H1 (cell line): ENCODE results near the gene BTN1A1. TPM values are rescaled to one million over a fixed set of nuclear protein-coding genes. Genes with fewer than 3 reads are reported as not detected.

Source experiments
- CTCF ChIA-PET: fragments of 300-600 bp; sonication (Branson Sonifier 250); formaldehyde crosslinking; loops from one replicate; lab custom pipeline; 2021; ENCODE audit not compliant: partially characterized antibody; lab: Charles Lee
- POLR2A ChIA-PET: fragments of 300-600 bp; sonication (Branson Sonifier 250); formaldehyde crosslinking; loops from one replicate; lab custom pipeline; 2021; ENCODE audit warnings: inconsistent platforms; ENCODE audit not compliant: partially characterized antibody; lab: Charles Lee
- DNase-seq, 2 experiments: peaks; one replicate each; pipeline versions ENCODE4 v3.0.0 to v3.0.0-alpha.2; 2010 to 2022; ENCODE audit warnings: low spot score in 2 of 2, low read depth in 1 of 2, mixed read lengths in 1 of 2
- FAIRE-seq: peaks from 2 replicates; lab custom pipeline; 2011; peaks lifted over from hg19 to GRCh38; lab: Jason Lieb, UNC
- H2AFZ ChIP-seq: 2 replicates; pipeline ENCODE4 v1.8.1; 2012; ENCODE audit warnings: low read length, inconsistent platforms
- H2AK5ac ChIP-seq: 2 replicates; pipeline ENCODE4 v1.6.1; 2013; ENCODE audit warnings: low read depth, low read length
- H2BK120ac ChIP-seq: replicated peaks from 2 replicates; pipeline ENCODE3; 2013; ENCODE audit warnings: low read depth, low read length, inconsistent platforms
- H2BK12ac ChIP-seq: 2 replicates; pipeline ENCODE4 v1.6.1; 2013; ENCODE audit warnings: low read depth, low read length
- H2BK15ac ChIP-seq: 2 replicates; pipeline ENCODE4 v1.6.1; 2013; ENCODE audit warnings: low read length
- H2BK20ac ChIP-seq: 2 replicates; pipeline ENCODE4 v1.6.1; 2013; ENCODE audit warnings: low read length
- H2BK5ac ChIP-seq: 2 replicates; pipeline ENCODE4 v1.6.1; 2013; ENCODE audit warnings: low read depth, low read length
- H3K14ac ChIP-seq: 2 replicates; pipeline ENCODE4 v1.6.1; 2013; ENCODE audit warnings: inconsistent platforms; ENCODE audit not compliant: insufficient read length
- H3K18ac ChIP-seq: 2 replicates; pipeline ENCODE4 v1.6.1; 2013; ENCODE audit warnings: low read length; ENCODE audit errors: extremely low read depth
- H3K23ac ChIP-seq: 2 replicates; pipeline ENCODE4 v1.6.1; 2013; ENCODE audit warnings: inconsistent platforms; ENCODE audit not compliant: insufficient read length
- H3K23me2 ChIP-seq: 2 replicates; pipeline ENCODE4 v1.6.1; 2013; ENCODE audit warnings: low read depth, low read length
- H3K27ac ChIP-seq: 2 replicates; pipeline ENCODE4 v1.6.1; 2011; ENCODE audit warnings: low read depth, low read length, inconsistent platforms
- H3K27me3 ChIP-seq, 4 experiments: replicated peaks in 1 of 4; 1 replicate in 1 of 4; 2 replicates in 3 of 4; pipeline versions ENCODE4 v1.6.1 to v1.8.1; 2011 to 2013; ENCODE audit warnings: low read length in 3 of 4, mild to moderate bottlenecking in 3 of 4, inconsistent platforms in 2 of 4, mixed read lengths in 2 of 4, moderate library complexity in 1 of 4; ENCODE audit not compliant: control insufficient read depth in 3 of 4, insufficient read depth in 3 of 4; ENCODE audit errors: extremely low read depth in 1 of 4
- H3K36me3 ChIP-seq, 4 experiments: 2 replicates each; pipeline versions ENCODE4 v1.6.1 to v1.8.1; 2011 to 2013; ENCODE audit warnings: mild to moderate bottlenecking in 4 of 4, low read length in 3 of 4, moderate library complexity in 2 of 4, control low read depth in 1 of 4, inconsistent platforms in 1 of 4; ENCODE audit not compliant: insufficient read depth in 4 of 4, control insufficient read depth in 2 of 4
- H3K4ac ChIP-seq: replicated peaks from 2 replicates; pipeline ENCODE3; 2013; ENCODE audit warnings: low read length, low read depth, mixed read lengths, inconsistent platforms; ENCODE audit not compliant: insufficient read length
- H3K4me1 ChIP-seq, 4 experiments: replicated peaks in 1 of 4; 1 replicate in 1 of 4; 2 replicates in 3 of 4; pipeline versions ENCODE4 v1.6.1 to v1.8.1; 2011 to 2013; ENCODE audit warnings: low read length in 3 of 4, inconsistent platforms in 2 of 4, mixed read lengths in 1 of 4; ENCODE audit not compliant: insufficient read depth in 4 of 4, control insufficient read depth in 3 of 4
- H3K4me2 ChIP-seq, 2 experiments: 2 replicates each; pipeline versions ENCODE4 v1.6.1 to v1.8.1; 2011 to 2013; ENCODE audit warnings: low read depth in 2 of 2, low read length in 2 of 2, control low read depth in 1 of 2, inconsistent platforms in 1 of 2, mild to moderate bottlenecking in 1 of 2; ENCODE audit not compliant: insufficient read depth in 1 of 2
- H3K4me3 ChIP-seq, 4 experiments: fragments of 200-600, 300-600 bp in 1 of 4; sonication (generic), shearing (Covaris generic), sonication (Bioruptor Twin) in 1 of 4; 2 replicates each; pipeline versions ENCODE4 v1.5.1 to v1.8.1; 2011 to 2016; ENCODE audit warnings: low read length in 4 of 4, low read depth in 3 of 4, control low read depth in 2 of 4, inconsistent platforms in 2 of 4, mild to moderate bottlenecking in 2 of 4, mixed read lengths in 1 of 4, moderate library complexity in 1 of 4; ENCODE audit not compliant: insufficient read depth in 2 of 4; ENCODE audit errors: extremely low read depth in 1 of 4
- H3K56ac ChIP-seq: replicated peaks from 2 replicates; pipeline ENCODE3; 2013; ENCODE audit warnings: low read depth, mild to moderate bottlenecking, mixed read lengths, low read length, inconsistent platforms; ENCODE audit not compliant: insufficient read length
- H3K79me1 ChIP-seq: 2 replicates; pipeline ENCODE4 v1.6.1; 2013; ENCODE audit warnings: low read depth, low read length, control low read depth
- H3K79me2 ChIP-seq, 2 experiments: 2 replicates each; pipeline versions ENCODE4 v1.6.1 to v1.8.1; 2012 to 2013; ENCODE audit warnings: low read length in 2 of 2, mild to moderate bottlenecking in 2 of 2, inconsistent platforms in 1 of 2; ENCODE audit not compliant: insufficient read depth in 2 of 2, control insufficient read depth in 1 of 2
- H3K9ac ChIP-seq, 4 experiments: replicated peaks in 1 of 4; 1 replicate in 1 of 4; 2 replicates in 3 of 4; pipeline versions ENCODE4 v1.6.1 to v1.8.1; 2011 to 2013; ENCODE audit warnings: low read depth in 3 of 4, low read length in 3 of 4, control low read depth in 2 of 4, mild to moderate bottlenecking in 2 of 4, moderate library complexity in 2 of 4, inconsistent platforms in 1 of 4; ENCODE audit errors: extremely low read depth in 1 of 4
- H3K9me3 ChIP-seq, 2 experiments: 2 replicates each; pipeline versions ENCODE4 v1.6.1 to v1.8.1; 2012 to 2013; ENCODE audit warnings: mild to moderate bottlenecking in 2 of 2, moderate library complexity in 2 of 2, control low read depth in 1 of 2, inconsistent platforms in 1 of 2, low read depth in 1 of 2, low read length in 1 of 2, mixed read lengths in 1 of 2; ENCODE audit not compliant: insufficient read depth in 2 of 2
- H4K20me1 ChIP-seq, 2 experiments: replicated peaks in 1 of 2; 2 replicates each; pipeline versions ENCODE3 to v1.8.1; 2011 to 2013; ENCODE audit warnings: inconsistent platforms in 2 of 2, low read length in 2 of 2, mild to moderate bottlenecking in 1 of 2; ENCODE audit not compliant: insufficient read depth in 2 of 2, control insufficient read depth in 1 of 2
- H4K5ac ChIP-seq: 2 replicates; pipeline ENCODE4 v1.6.1; 2013; ENCODE audit warnings: low read length, low read depth, mixed read lengths, inconsistent platforms; ENCODE audit not compliant: insufficient read length
- H4K8ac ChIP-seq: 2 replicates; pipeline ENCODE4 v1.8.0; 2013; ENCODE audit warnings: mild to moderate bottlenecking, moderate library complexity, low read length, inconsistent platforms; ENCODE audit not compliant: insufficient read depth; ENCODE audit errors: extremely low read depth
- H4K91ac ChIP-seq: replicated peaks from 2 replicates; pipeline ENCODE3; 2013; ENCODE audit warnings: low read length, mixed read lengths, inconsistent platforms; ENCODE audit not compliant: insufficient read length
- ASH2L ChIP-seq: fragments of 200-600, 300-600 bp; sonication (generic); IDR thresholded peaks from one replicate; pipeline ENCODE4 v1.7.1; 2017; ENCODE audit warnings: low read length
- CBX5 ChIP-seq: fragments of 300-800, 300-1000 bp; sonication (generic); IDR thresholded peaks from 2 replicates; pipeline ENCODE4 v1.7.1; 2016; ENCODE audit warnings: antibody characterized with exemption, low read length, low read depth
- CTCF ChIP-seq, 3 experiments: IDR thresholded peaks; 1 replicate in 2 of 3; 2 replicates in 1 of 3; pipeline versions ENCODE4 v1.5.1 to v1.6.1; 2011; ENCODE audit warnings: low read length in 3 of 3, mild to moderate bottlenecking in 3 of 3, inconsistent platforms in 2 of 3, low read depth in 1 of 3, moderate library complexity in 1 of 3; ENCODE audit not compliant: insufficient read depth in 1 of 3; ENCODE audit errors: control extremely low read depth in 1 of 3
- EP300 ChIP-seq, 2 experiments: IDR thresholded peaks; 1 replicate in 1 of 2; 2 replicates in 1 of 2; pipeline ENCODE4 v1.6.1; 2011 to 2012; ENCODE audit warnings: low read depth in 2 of 2, low read length in 2 of 2, mild to moderate bottlenecking in 2 of 2, borderline replicate concordance in 1 of 2, inconsistent platforms in 1 of 2, moderate library complexity in 1 of 2
- EZH2 ChIP-seq: fragments of 200-600 bp; sonication (generic); IDR thresholded peaks from 2 replicates; pipeline ENCODE4 v1.7.1; 2012; ENCODE audit warnings: low read depth, mild to moderate bottlenecking, moderate library complexity, low read length, inconsistent platforms; ENCODE audit not compliant: severe bottlenecking
- PHF8 ChIP-seq: fragments of 200-600 bp; sonication (generic); conservative IDR thresholded peaks from 2 replicates; pipeline ENCODE4 v1.7.1; 2012; ENCODE audit warnings: low read depth, mild to moderate bottlenecking, inconsistent platforms, low read length, moderate library complexity
- RAD21 ChIP-seq, 2 experiments: IDR thresholded peaks in 1 of 2; conservative IDR thresholded peaks in 1 of 2; 2 replicates each; pipeline ENCODE4 v1.6.1; 2011; ENCODE audit warnings: low read depth in 2 of 2, low read length in 2 of 2, improper control_type of control experiment in 1 of 2, inconsistent platforms in 1 of 2, mild to moderate bottlenecking in 1 of 2, moderate library complexity in 1 of 2
- SIX5 ChIP-seq: IDR thresholded peaks from 2 replicates; pipeline ENCODE4 v1.6.1; 2011; ENCODE audit warnings: mild to moderate bottlenecking, low read depth, low read length
- SRF ChIP-seq: IDR thresholded peaks from 2 replicates; pipeline ENCODE4 v1.6.1; 2011; ENCODE audit warnings: mild to moderate bottlenecking, low read depth, low read length, moderate library complexity
- TBP ChIP-seq: IDR thresholded peaks from 2 replicates; pipeline ENCODE4 v1.6.1; 2011; ENCODE audit warnings: low read depth, low read length, improper control_type of control experiment
- WGBS, 2 experiments: shearing (Covaris generic) in 1 of 2; methylation state at CpG; one replicate each; pipeline versions ENCODE4 v1.1.6 to v1.1.7; 2013 to 2015; ENCODE audit warnings: low lambda C conversion rate in 2 of 2, mixed read lengths in 2 of 2, inconsistent platforms in 1 of 2, low coverage in 1 of 2, missing lambda C conversion rate in 1 of 2; ENCODE audit not compliant: insufficient replicate concordance in 2 of 2, insufficient coverage in 1 of 2, insufficient read length in 1 of 2; ENCODE audit errors: extremely low coverage in 1 of 2, missing lambda C conversion rate in 1 of 2; 5-methylcytosine and 5-hydroxymethylcytosine counted together
- polyA plus RNA-seq, 7 experiments: library from polyadenylated mRNA; depleted of rRNA in 3 of 7; stranded (reverse) in 5 of 7; unstranded in 2 of 7; fragments of >200 nt in 5 of 7; fragments of 200-250 nt in 2 of 7; gene quantifications; 1 replicate in 5 of 7; 2 replicates in 1 of 7; 4 replicates in 1 of 7; pipeline versions ENCODE4 v1.2.1 to v1.2.3, GENCODE V29; 2011 to 2013; ENCODE audit warnings: missing spikeins in 2 of 7, mixed read lengths in 2 of 7
- total RNA-seq: library from RNA; stranded (reverse); fragmentation: NEBNext Ultra II Directional; extraction: Animal tissue kit (Norgen Biotek cat#: 25700); gene quantifications from 2 replicates; pipeline ENCODE4 v1.2.1, GENCODE V29; 2021

Gene BTN1A1
- total and polyA plus RNA-seq, 2 of the 8 experiments (the other 6 are each of a cell fraction or from before 2014, with no cell fraction given) = 0.28 to 0.35 TPM

- CTCF ChIA-PET = interaction anchor here (1.0 kb wide), 1 partner anchor 211 kb away, joined by 3 read pairs; no protein-coding TSS in a partner anchor
- Histone ChIP-seq H3K4me1 (no peaks in the 10 kb centered on the region; a peak in 2 of 7 replicates), H3K36me3 (no peaks in the 10 kb centered on the region), H4K20me1 (no peaks in the 10 kb centered on the region), H3K27ac (no peak overlapping the region), H3K23ac (no peak overlapping the region), H2BK120ac (no peak overlapping the region), H3K79me1 (no peaks in the 10 kb centered on the region), H2BK20ac (no peak overlapping the region), H2BK12ac (no peak overlapping the region), H3K79me2 (no peaks in the 10 kb centered on the region), H3K9ac (peak overlapping the region in 1 of 4 experiments; percentile 14; a peak in 1 of 7 replicates), H2AK5ac (no peak overlapping the region), H3K14ac (no peak overlapping the region), H2AFZ (peak overlapping the region; percentile 68), H4K91ac (no peak overlapping the region), H3K23me2 (peaks cover 17% of the 10 kb centered on the region), H2BK5ac (no peak overlapping the region), H3K18ac (no peak overlapping the region), H4K5ac (no peak overlapping the region), H3K4me3 (peak overlapping the region; percentile 77 to 96 (median 80)), H3K27me3 (no peaks in the 10 kb centered on the region), H4K8ac (no peak overlapping the region), H3K4me2 (peak overlapping the region; percentile 77 to 80), H3K9me3 (no peaks in the 10 kb centered on the region), H3K56ac (no peak overlapping the region), H3K4ac (no peak overlapping the region), H2BK15ac (no peak overlapping the region)
- POLR2A ChIA-PET = interaction anchor here (1.4 to 5.0 kb wide), 2 partner anchors 10 to 16 kb away, joined by 3 to 25 read pairs; partner anchors contain the start of gene HMGN4
- WGBS, 2 experiments = 0% methylated on average over 13 of the region's 13 CpGs; no CpG with 5 or more reads in 1 of the 2 experiments
- DNase-seq (peak in 1 of 2 experiments; percentile 93), FAIRE-seq (peak; percentile 32)
- no peak for TF ChIP-seq SRF
- TF ChIP-seq EP300 (IDR thresholded peaks at IDR 0.05; ENCODE audit: borderline replicate concordance in 1 of 2, low read depth in 2 of 2, low read length in 2 of 2) = no peak
- TF ChIP-seq ASH2L = no peak
- no peak for TF ChIP-seq PHF8
- TF ChIP-seq TBP = peak; percentile 99
- TF ChIP-seq EZH2 = no peak
- TF ChIP-seq CBX5 = no peak
- TF ChIP-seq SIX5 = no peak
- TF ChIP-seq CTCF (IDR thresholded peaks at IDR 0.05; ENCODE audit: control extremely low read depth in 1 of 3, insufficient read depth in 1 of 3, low read depth in 1 of 3, low read length in 3 of 3) = no peak
- no peak for TF ChIP-seq RAD21 (IDR thresholded peaks at IDR 0.05 in 1 of 2, conservative IDR thresholded peaks at IDR 0.05 in 1 of 2; ENCODE audit: low read depth in 2 of 2, low read length in 2 of 2)
Measured at GRCh38 chr6:26553264-26553634, 53.1 kb downstream of the BTN1A1 start.
